Measurements from ENCODE around the gene ADRA1B.

GRCh38 chr5:159874263-159874662, 42.0 kb upstream of the ADRA1B start:
- TF ChIP-seq POLR2AphosphoS5 (IDR thresholded peaks at IDR 0.05; ENCODE audit: low read depth, low read length) (no peak), POLR2A (IDR thresholded peaks at IDR 0.05; ENCODE audit: low read depth, low read length) (no peak), TAF1 (IDR thresholded peaks at IDR 0.05; ENCODE audit: borderline replicate concordance, low read depth, low read length) (no peak)

Measured in GM12892 (cell line).